ENCODE results near the gene PEDS1.
"Not testable (repeated sequence)": the region's sequence is repeated elsewhere in the genome, so short reads cannot be mapped to it uniquely, and the experiment has no call there.

DNA sequence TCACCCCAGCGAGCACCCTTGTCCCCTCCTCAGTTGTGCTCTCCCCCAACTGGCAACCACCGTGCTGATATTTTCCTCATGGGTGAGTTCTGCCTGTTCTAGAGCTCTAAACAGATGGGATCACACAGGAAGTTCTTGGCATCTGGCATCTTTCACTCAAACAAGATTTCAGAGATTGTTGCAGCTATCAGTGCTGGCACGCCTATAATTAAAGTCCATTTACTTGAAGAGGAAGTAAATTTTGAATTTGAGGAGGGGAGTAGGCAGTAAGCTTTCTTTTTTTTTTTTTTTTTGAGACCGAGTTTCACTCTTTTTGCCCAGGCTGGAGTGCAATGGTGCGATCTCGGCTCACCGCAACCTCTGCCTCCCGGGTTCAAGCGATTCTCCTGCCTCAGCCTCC, 25.1 kb upstream of the PEDS1 start:
- not testable (repeated sequence) for TF ChIP-seq EZH2phosphoT487 (IDR thresholded peaks at IDR 0.05; ENCODE audit: insufficient read depth, low read depth); EZH2 (IDR thresholded peaks at IDR 0.05; ENCODE audit: insufficient read depth, poor library complexity, severe bottlenecking)
